K562 (cell line): ENCODE data around the gene GLE1.

Experiments
- NONO ChIP-seq, 2 experiments: fragments of 200-400 bp in 1 of 2; fragments of 450-650 bp in 1 of 2; formaldehyde crosslinking in 1 of 2; IDR thresholded peaks; 2 replicates each; pipeline ENCODE4 v1.6.1; 2017; ENCODE audit warnings: low read depth in 2 of 2, mild to moderate bottlenecking in 2 of 2, moderate library complexity in 2 of 2, low read length in 1 of 2
- TF ChIP-seq, protein P1 (sequence below): fragments of 250-450 bp; sonication (Bioruptor Pico); IDR thresholded peaks from 2 replicates; pipeline ENCODE4 v1.8.0; 2021; ENCODE audit warnings: moderate library complexity, mild to moderate bottlenecking, inconsistent platforms

DNA sequence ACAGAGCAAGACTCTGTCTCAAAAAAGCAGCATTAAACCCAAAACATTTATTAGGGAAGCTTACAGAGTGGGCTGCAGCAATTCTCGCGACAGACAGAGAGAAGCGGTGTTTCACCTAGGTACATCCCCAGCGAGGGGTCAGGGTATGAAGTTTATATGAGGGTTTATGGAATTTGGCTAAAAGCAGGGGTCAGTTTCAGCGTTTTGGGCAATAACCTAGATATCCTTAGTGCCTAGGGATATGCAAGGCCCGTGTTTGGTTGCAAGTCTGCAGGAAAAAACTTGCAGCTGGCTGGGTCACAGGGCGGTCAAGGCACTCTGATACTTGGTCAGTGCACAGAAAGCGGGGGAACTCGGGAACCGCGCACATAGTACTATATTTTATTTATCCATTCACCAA is 649 bp upstream of the GLE1 start:
- TF ChIP-seq NONO (IDR thresholded peaks at IDR 0.05; ENCODE audit: low read depth in 2 of 2, low read length in 1 of 2) = no peak
- TF ChIP-seq, protein P1, sequence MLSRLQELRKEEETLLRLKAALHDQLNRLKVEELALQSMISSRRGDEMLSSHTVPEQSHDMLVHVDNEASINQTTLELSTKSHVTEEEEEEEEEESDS (CRISPR knock-in tag) = no peak
